K562 (cell line): ENCODE results near the gene NOL4L. TPM values are rescaled to one million over a fixed set of nuclear protein-coding genes. Genes with fewer than 3 reads are reported as not detected.

ENCODE experiments used
- ATAC-seq: fragments of 200-7000 bp; cut with Tn5 transposase; 3 replicates; pipeline ENCODE4 v1.9.1; 2020; ENCODE audit warnings: moderate library complexity
- BruUV-seq: library from RNA; stranded (reverse); fragments of 400-500 nt; replicated peaks from 2 replicates; lab custom pipeline; 2021; lab: Mats Ljungman, UMichigan
- CTCF ChIA-PET: fragments of 300-600 bp; formaldehyde crosslinking; extraction: SDS; loops from one replicate; lab custom pipeline; 2021; ENCODE audit warnings: low intra/inter-chr PET ratio; lab: Yijun Ruan, JAX
- POLR2A ChIA-PET: fragments of 300-600, 350-650 bp; sonication (Branson Sonifier 250); formaldehyde crosslinking; extraction: SDS; loops from one replicate; lab custom pipeline; 2021; ENCODE audit warnings: antibody characterized with exemption, inconsistent platforms; lab: Yijun Ruan, JAX
- DNase-seq, 4 experiments: peaks; one replicate each; pipeline versions ENCODE4 v3.0.0 to v3.0.0-alpha.2; 2011 to 2018; ENCODE audit warnings: low spot score in 3 of 4, mixed read lengths in 3 of 4; ENCODE audit errors: extremely low read depth in 1 of 4
- FAIRE-seq: peaks from 2 replicates; lab custom pipeline; 2011; peaks lifted over from hg19 to GRCh38; lab: Jason Lieb, UNC
- H2AFZ ChIP-seq: 2 replicates; pipeline ENCODE4 v1.6.0; 2011; ENCODE audit warnings: low read depth, low read length, control low read depth, inconsistent platforms
- H3K27ac ChIP-seq: fragments of 200-600 bp; 3 replicates; pipeline ENCODE4 v1.8.0; 2011; ENCODE audit warnings: low read depth, mild to moderate bottlenecking, control low read depth, inconsistent platforms, low read length, moderate library complexity, mixed read lengths; ENCODE audit errors: extremely low read depth
- H3K27me3 ChIP-seq, 2 experiments: fragments of 300-600 bp in 1 of 2; 2 replicates in 1 of 2; 3 replicates in 1 of 2; pipeline versions ENCODE4 v1.6.0 to v1.8.0; 2011; ENCODE audit warnings: inconsistent platforms in 2 of 2, low read length in 2 of 2, mild to moderate bottlenecking in 1 of 2, mixed read lengths in 1 of 2, moderate library complexity in 1 of 2; ENCODE audit not compliant: control insufficient read depth in 2 of 2, insufficient read depth in 2 of 2
- H3K36me3 ChIP-seq: fragments of 300-600 bp; 3 replicates; pipeline ENCODE4 v1.8.0; 2011; ENCODE audit warnings: mild to moderate bottlenecking, low read length, inconsistent platforms; ENCODE audit not compliant: control insufficient read depth, insufficient read depth
- H3K4me1 ChIP-seq, 2 experiments: fragments of 200-600 bp in 1 of 2; replicated peaks in 1 of 2; 2 replicates in 1 of 2; 3 replicates in 1 of 2; pipeline versions ENCODE4 v1.5.1 to v1.8.0; 2011; ENCODE audit warnings: inconsistent platforms in 2 of 2, low read length in 2 of 2, mild to moderate bottlenecking in 1 of 2, mixed read lengths in 1 of 2, moderate library complexity in 1 of 2; ENCODE audit not compliant: control insufficient read depth in 2 of 2, insufficient read depth in 2 of 2
- H3K4me2 ChIP-seq: 2 replicates; pipeline ENCODE4 v1.6.1; 2011; ENCODE audit warnings: low read length, control low read depth, inconsistent platforms, mixed read lengths; ENCODE audit not compliant: insufficient read depth
- H3K4me3 ChIP-seq: fragments of 200-600 bp; sonication (generic), shearing (Covaris generic); 2 replicates; pipeline ENCODE4 v1.5.1; 2016; ENCODE audit warnings: control low read depth, inconsistent platforms
- H3K79me2 ChIP-seq: fragments of 200-600 bp; 3 replicates; pipeline ENCODE4 v1.8.0; 2011; ENCODE audit warnings: low read length, inconsistent platforms; ENCODE audit not compliant: control insufficient read depth, insufficient read depth
- H3K9ac ChIP-seq, 2 experiments: 2 replicates each; pipeline versions ENCODE4 v1.6.0 to v1.6.1; 2011; ENCODE audit warnings: low read depth in 2 of 2, low read length in 2 of 2, control low read depth in 1 of 2, inconsistent platforms in 1 of 2, mild to moderate bottlenecking in 1 of 2, mixed read lengths in 1 of 2; ENCODE audit not compliant: insufficient read depth in 1 of 2
- H3K9me1 ChIP-seq: one replicate; pipeline ENCODE4 v1.6.0; 2011; ENCODE audit warnings: inconsistent platforms, mild to moderate bottlenecking, low read length, moderate library complexity; ENCODE audit not compliant: control insufficient read depth, insufficient read depth
- H3K9me3 ChIP-seq: replicated peaks from 2 replicates; pipeline ENCODE4 v1.5.1; 2011; ENCODE audit warnings: low read depth, low read length, inconsistent platforms; ENCODE audit not compliant: control insufficient read depth, insufficient read depth
- H4K20me1 ChIP-seq: replicated peaks from 2 replicates; pipeline ENCODE4 v1.6.1; 2011; ENCODE audit warnings: low read length, inconsistent platforms, mixed read lengths; ENCODE audit not compliant: control insufficient read depth, insufficient read depth
- ARID1B ChIP-seq: fragments of 450-650 bp; IDR thresholded peaks from 2 replicates; pipeline ENCODE4 v1.6.1; 2016; ENCODE audit warnings: antibody characterized with exemption, mild to moderate bottlenecking, inconsistent platforms
- CBFA2T2 ChIP-seq: fragments of 450-650 bp; conservative IDR thresholded peaks from 2 replicates; pipeline ENCODE4 v1.6.1; 2017; ENCODE audit warnings: mild to moderate bottlenecking
- DMBX1 ChIP-seq: fragments of 250-450 bp; sonication (Bioruptor Pico); IDR thresholded peaks from 2 replicates; pipeline ENCODE4 v1.8.0; 2022; ENCODE audit warnings: inconsistent platforms, mild to moderate bottlenecking, moderate library complexity, borderline replicate concordance
- FOXJ2 ChIP-seq: fragments of 200-800 bp; sonication (Bioruptor generic); IDR thresholded peaks from 2 replicates; pipeline ENCODE4 v1.6.1; 2016; ENCODE audit warnings: missing genetic modification characterization, missing compliant biosample characterization
- GABPA ChIP-seq: fragments of 200-800 bp; sonication (Bioruptor generic); conservative IDR thresholded peaks from 2 replicates; pipeline ENCODE4 v1.6.1; 2016; ENCODE audit warnings: low read depth, missing genetic modification characterization, missing compliant biosample characterization
- MYNN ChIP-seq, 2 experiments: sonication (generic); formaldehyde crosslinking in 1 of 2; IDR thresholded peaks; 2 replicates each; pipeline versions ENCODE4 v1.5.0 to v1.6.1; 2016 to 2020; ENCODE audit warnings: antibody characterized with exemption in 1 of 2, missing genetic modification reagents in 1 of 2
- POLR2G ChIP-seq: fragments of 200-400 bp; formaldehyde crosslinking; IDR thresholded peaks from 2 replicates; pipeline ENCODE4 v1.6.1; 2017; ENCODE audit warnings: low read depth, mild to moderate bottlenecking, antibody characterized with exemption, low read length, moderate library complexity
- RAD21 ChIP-seq, 2 experiments: fragments of 250-450 bp in 1 of 2; fragments of 450-650 bp in 1 of 2; sonication (Bioruptor Pico) in 1 of 2; formaldehyde crosslinking in 1 of 2; IDR thresholded peaks in 1 of 2; conservative IDR thresholded peaks in 1 of 2; 2 replicates each; pipeline versions ENCODE4 v1.4.0 to v1.8.0; 2020 to 2022; ENCODE audit warnings: mild to moderate bottlenecking in 2 of 2, moderate library complexity in 1 of 2
- TCF3 ChIP-seq: sonication (generic); formaldehyde crosslinking; IDR thresholded peaks from 2 replicates; pipeline ENCODE4 v1.4.0; 2020; ENCODE audit warnings: mild to moderate bottlenecking, missing genetic modification reagents
- VEZF1 ChIP-seq: fragments of 200-800 bp; sonication (Bioruptor generic); IDR thresholded peaks from 2 replicates; pipeline ENCODE4 v1.6.1; 2017; ENCODE audit warnings: missing genetic modification characterization, missing compliant biosample characterization
- ZBTB9 ChIP-seq: fragments of 450-650 bp; formaldehyde crosslinking; IDR thresholded peaks from 2 replicates; pipeline ENCODE4 v1.4.0; 2020; ENCODE audit warnings: mild to moderate bottlenecking, moderate library complexity
- ZKSCAN1 ChIP-seq: fragments of 150-350 bp; IDR thresholded peaks from 2 replicates; pipeline ENCODE4 v1.6.1; 2016; ENCODE audit warnings: low read depth, low read length
- ZNF583 ChIP-seq: fragments of 250-450 bp; sonication (Bioruptor Pico); IDR thresholded peaks from 2 replicates; pipeline ENCODE4 v1.4.0; 2020
- ZNF639 ChIP-seq, 2 experiments: fragments of 200-800 bp in 1 of 2; sonication (Bioruptor generic) in 1 of 2; sonication (generic) in 1 of 2; formaldehyde crosslinking in 1 of 2; IDR thresholded peaks in 1 of 2; conservative IDR thresholded peaks in 1 of 2; 2 replicates each; pipeline versions ENCODE4 v1.5.0 to v1.6.1; 2016 to 2020; ENCODE audit warnings: missing compliant biosample characterization in 1 of 2, missing genetic modification characterization in 1 of 2, missing genetic modification reagents in 1 of 2
- ZNF76 ChIP-seq: fragments of 250-450 bp; sonication (Bioruptor Pico); IDR thresholded peaks from 2 replicates; pipeline ENCODE4 v1.4.0; 2020; ENCODE audit warnings: mild to moderate bottlenecking, moderate library complexity, borderline replicate concordance
- WGBS: fragments of 100-300 bp; shearing (Covaris generic); methylation state at CpG from one replicate; pipeline ENCODE4 v1.1.6; 2016; ENCODE audit warnings: low coverage, mixed read lengths; ENCODE audit not compliant: insufficient coverage; ENCODE audit errors: missing lambda C conversion rate; 5-methylcytosine and 5-hydroxymethylcytosine counted together
- in situ Hi-C: fragments of 300-500 bp; cut with MboI; formaldehyde crosslinking; loops from 4 replicates; pipeline ENCODE4 v1.15.0; 2018; ENCODE audit warnings: inconsistent platforms, mixed read lengths
- intact Hi-C: fragments of 100-400 bp; cut with micrococcal nuclease; formaldehyde crosslinking; loops from 2 replicates; pipeline ENCODE4 v1.14.2; 2022
- polyA plus RNA-seq, 8 experiments: library from polyadenylated mRNA; depleted of rRNA in 4 of 8; stranded (reverse) in 5 of 8; unstranded in 3 of 8; fragments of >200 nt; fragmentation: Nextera tagmentation in 2 of 8; fragmentation: Illumina TruSeq in 1 of 8; extraction: Ambion mirVana in 2 of 8; extraction: Trizol in 1 of 8; gene quantifications; 2 replicates each; pipeline versions ENCODE4 v1.2.1 to v1.2.3, GENCODE V29; 2011 to 2014; ENCODE audit warnings: inconsistent platforms in 1 of 8, missing spikeins in 1 of 8
- total RNA-seq, 7 experiments: library from RNA; depleted of rRNA in 6 of 7; stranded (reverse); fragments of >200 nt in 6 of 7; fragmentation: Illumina TruSeq in 2 of 7; extraction: Trizol in 2 of 7; gene quantifications; 2 replicates each; pipeline versions ENCODE4 v1.2.1 to v1.2.3, GENCODE V29; 2011 to 2021; ENCODE audit warnings: low replicate concordance in 1 of 7

Gene NOL4L
- total and polyA plus RNA-seq, 9 of the 15 experiments (the other 6 are each of a cell fraction or from before 2014, with no cell fraction given): 5.1 to 36.2 (median 13.6) TPM

- peak; percentile 83 for FAIRE-seq
- Histone ChIP-seq H2AFZ (no peak overlapping the region), H3K27me3 (no peaks in the 10 kb centered on the region), H3K4me1 (peaks cover 48 to 69% of the 10 kb centered on the region in 2 experiments), H3K4me2 (peak overlapping the region; percentile 39; the same call in 1 of the 2 replicates), H4K20me1 (no peaks in the 10 kb centered on the region; the same call in 1 of the 2 replicates), H3K9me3 (no peaks in the 10 kb centered on the region), H3K36me3 (peaks cover 17% of the 10 kb centered on the region; the same call in 2 of the 3 replicates), H3K27ac (peak overlapping the region; percentile 86), H3K9me1 (no peaks in the 10 kb centered on the region), H3K4me3 (no peak overlapping the region), H3K79me2 (peaks cover 73% of the 10 kb centered on the region), H3K9ac (peak overlapping the region; percentile 41 to 90)
- in situ Hi-C loops (no loop called here), intact Hi-C loops (loop anchor here (5.0 kb wide), 1 partner anchor 92 kb away; no protein-coding TSS in a partner anchor)
- BruUV-seq: no TSS peak
- ChIA-PET CTCF (no interaction called here), POLR2A (interaction anchor here (0.5 to 1.6 kb wide), 9 partner anchors 9 to 450 kb away, joined by 3 to 6 read pairs (median 4); no protein-coding TSS in a partner anchor)
- peak in 2 of 4 experiments; percentile 21 to 57 for DNase-seq
- WGBS: 44% methylated on average over 13 of the region's 13 CpGs
- no peak for ATAC-seq
- no peak for TF ChIP-seq FOXJ2
- peak; percentile 10; the same call in 1 of the 2 replicates for TF ChIP-seq ZNF583 (CRISPR knock-in tag)
- 0 out of 4 replicates have a peak, but pooled peaks of 1 of the 2 experiments have one; percentile 31 for TF ChIP-seq ZNF639 (CRISPR knock-in tag; conservative IDR thresholded peaks at IDR 0.05 in 1 of 2, IDR thresholded peaks at IDR 0.05 in 1 of 2)
- peak in 1 of 2 experiments; percentile 3; a peak in 1 of 4 replicates for TF ChIP-seq RAD21 (CRISPR knock-in tag; conservative IDR thresholded peaks at IDR 0.05 in 1 of 2, IDR thresholded peaks at IDR 0.05 in 1 of 2)
- TF ChIP-seq MYNN (IDR thresholded peaks at IDR 0.05): 0 out of 2 replicates have a peak, but pooled peaks have one; percentile 17
- no peak for TF ChIP-seq MYNN (CRISPR knock-in tag; IDR thresholded peaks at IDR 0.05)
- peak; percentile 53 for TF ChIP-seq TCF3
- peak; percentile 65 for TF ChIP-seq GABPA
- no peak; the same call in 1 of the 2 replicates for TF ChIP-seq ZNF76 (CRISPR knock-in tag)
- peak; percentile 68; the same call in 1 of the 2 replicates for TF ChIP-seq ZBTB9 (CRISPR knock-in tag)
- peak; percentile 22; the same call in 1 of the 2 replicates for TF ChIP-seq ARID1B
- peak; percentile 35; the same call in 1 of the 2 replicates for TF ChIP-seq DMBX1 (CRISPR knock-in tag)
- TF ChIP-seq POLR2G: peak; percentile 28; the same call in 1 of the 2 replicates
- TF ChIP-seq CBFA2T2: 0 out of 2 replicates have a peak, but pooled peaks have one; percentile 6
- TF ChIP-seq ZKSCAN1: peak; percentile 55; the same call in 1 of the 2 replicates
- peak; percentile 19; the same call in 1 of the 2 replicates for TF ChIP-seq VEZF1 (CRISPR knock-in tag)
These were observed 45.1 kb downstream of the NOL4L start for GRCh38 chr20:32539817-32540675.
